ENCODE data around the gene STAT4. TPM values are rescaled to one million over a fixed set of nuclear protein-coding genes. Genes with fewer than 3 reads are reported as not detected.

The STAT4 gene
- total RNA-seq, 2 experiments from 2014 or later, result 52.4 to 52.6 TPM

- ChIA-PET CTCF (interaction anchor here (1.1 to 2.9 kb wide), 4 partner anchors 8 to 138 kb away, joined by 3 to 7 read pairs (median 4); no protein-coding TSS in a partner anchor), POLR2A (interaction anchor here (1.3 kb wide), 1 partner anchor 19 kb away, joined by 4 read pairs; no protein-coding TSS in a partner anchor)
- intact Hi-C loops (cut with micrococcal nuclease), result no loop called here
- no peak for DNase-seq
- no peak overlapping the region for H3K4me3 Mint-ChIP-seq
- H3K27ac Mint-ChIP-seq, result no peak overlapping the region
- H3K4me1 Mint-ChIP-seq (ENCODE audit: low read depth), result peaks cover 24% of the 10 kb centered on the region
- no peaks in the 10 kb centered on the region for H3K9me3 Mint-ChIP-seq
- H3K36me3 Mint-ChIP-seq, result peaks cover 78% of the 10 kb centered on the region
- no peaks in the 10 kb centered on the region for H3K27me3 Mint-ChIP-seq
Measured at GRCh38 chr2:190988910-190989309, 161.9 kb downstream of the STAT4 start.

GRCh38 chr2:190987938-190988337 is 162.9 kb downstream of the STAT4 start:
- intact Hi-C loops (cut with micrococcal nuclease), result no loop called here
- H3K4me3 Mint-ChIP-seq, result no peak overlapping the region
- no peaks in the 10 kb centered on the region for H3K9me3 Mint-ChIP-seq
- H3K4me1 Mint-ChIP-seq (ENCODE audit: low read depth), result peaks cover 23% of the 10 kb centered on the region
- peak overlapping the region; percentile 45 for H3K27ac Mint-ChIP-seq
- ChIA-PET POLR2A (no interaction called here), CTCF (interaction anchor here (0.7 to 2.9 kb wide), 4 partner anchors 9 to 110 kb away, joined by 3 to 7 read pairs (median 4); no protein-coding TSS in a partner anchor)
- peaks cover 75% of the 10 kb centered on the region for H3K36me3 Mint-ChIP-seq
- H3K27me3 Mint-ChIP-seq, result no peaks in the 10 kb centered on the region
- no peak for DNase-seq

GRCh38 chr2:190987116-190987515 is 163.7 kb downstream of the STAT4 start:
- Mint-ChIP-seq H3K36me3 (peaks cover 79% of the 10 kb centered on the region), H3K9me3 (no peaks in the 10 kb centered on the region), H3K27ac (no peak overlapping the region), H3K4me1 (ENCODE audit: low read depth) (peaks cover 30% of the 10 kb centered on the region), H3K27me3 (no peaks in the 10 kb centered on the region), H3K4me3 (no peak overlapping the region)
- intact Hi-C loops (cut with micrococcal nuclease), result no loop called here
- no peak for DNase-seq
- ChIA-PET CTCF (interaction anchor here (2.9 kb wide), 1 partner anchor 10 kb away, joined by 7 read pairs; no protein-coding TSS in a partner anchor), POLR2A (no interaction called here)

- Mint-ChIP-seq H3K4me1 (ENCODE audit: low read depth) (peaks cover 30% of the 10 kb centered on the region), H3K27ac (peak overlapping the region; percentile 9), H3K27me3 (no peaks in the 10 kb centered on the region), H3K36me3 (peaks cover 84% of the 10 kb centered on the region), H3K9me3 (no peaks in the 10 kb centered on the region), H3K4me3 (no peak overlapping the region)
- ChIA-PET POLR2A (no interaction called here), CTCF (interaction anchor here (2.9 kb wide), 1 partner anchor 11 kb away, joined by 7 read pairs; no protein-coding TSS in a partner anchor)
- intact Hi-C loops (cut with micrococcal nuclease), result no loop called here
- no peak for DNase-seq
Measured at GRCh38 chr2:190986221-190986953, 164.4 kb downstream of the STAT4 start.

GRCh38 chr2:190984595-190984994 is 166.2 kb downstream of the STAT4 start:
- Mint-ChIP-seq H3K27ac (peak overlapping the region; percentile 52), H3K36me3 (peaks cover 87% of the 10 kb centered on the region), H3K27me3 (no peaks in the 10 kb centered on the region), H3K4me3 (no peak overlapping the region), H3K4me1 (ENCODE audit: low read depth) (peaks cover 44% of the 10 kb centered on the region), H3K9me3 (no peaks in the 10 kb centered on the region)
- peak; percentile 43 for DNase-seq
- POLR2A ChIA-PET, result interaction anchor here (0.5 kb wide), 1 partner anchor 39 kb away, joined by 6 read pairs; no protein-coding TSS in a partner anchor
- intact Hi-C loops (cut with micrococcal nuclease), result no loop called here
- CTCF ChIA-PET, result no interaction called here

GRCh38 chr2:190982262-190983034 is 168.3 kb downstream of the STAT4 start:
- Mint-ChIP-seq H3K27ac (peak overlapping the region; percentile 82), H3K9me3 (no peaks in the 10 kb centered on the region), H3K4me1 (ENCODE audit: low read depth) (peaks cover 64% of the 10 kb centered on the region), H3K36me3 (peaks cover 92% of the 10 kb centered on the region), H3K4me3 (no peak overlapping the region), H3K27me3 (no peaks in the 10 kb centered on the region)
- POLR2A ChIA-PET, result interaction anchor here (1.0 kb wide), 1 partner anchor 30 kb away, joined by 3 read pairs; no protein-coding TSS in a partner anchor
- intact Hi-C loops (cut with micrococcal nuclease), result loop anchor here (2.0 kb wide), 1 partner anchor 20 kb away; no protein-coding TSS in a partner anchor
- CTCF ChIA-PET, result interaction anchor here (0.9 kb wide), 1 partner anchor 14 kb away, joined by 3 read pairs; no protein-coding TSS in a partner anchor
- DNase-seq, result no peak

- intact Hi-C loops (cut with micrococcal nuclease), result loop anchor here (2.0 kb wide), 1 partner anchor 21 kb away; no protein-coding TSS in a partner anchor
- Mint-ChIP-seq H3K36me3 (peaks cover 90% of the 10 kb centered on the region), H3K27me3 (no peaks in the 10 kb centered on the region), H3K27ac (peak overlapping the region; percentile 13), H3K4me1 (ENCODE audit: low read depth) (peaks cover 67% of the 10 kb centered on the region), H3K4me3 (no peak overlapping the region), H3K9me3 (no peaks in the 10 kb centered on the region)
- no peak for DNase-seq
- ChIA-PET CTCF (no interaction called here), POLR2A (interaction anchor here (1.0 kb wide), 1 partner anchor 31 kb away, joined by 3 read pairs; no protein-coding TSS in a partner anchor)
Measured at GRCh38 chr2:190981733-190982132, 169.1 kb downstream of the STAT4 start.

- H3K27ac Mint-ChIP-seq, result peak overlapping the region; percentile 13
- DNase-seq, result no peak
- H3K36me3 Mint-ChIP-seq, result peaks cover 92% of the 10 kb centered on the region
- intact Hi-C loops (cut with micrococcal nuclease), result no loop called here
- H3K4me1 Mint-ChIP-seq (ENCODE audit: low read depth), result peaks cover 71% of the 10 kb centered on the region
- POLR2A ChIA-PET, result no interaction called here
- H3K4me3 Mint-ChIP-seq, result no peak overlapping the region
- H3K9me3 Mint-ChIP-seq, result no peaks in the 10 kb centered on the region
- no peaks in the 10 kb centered on the region for H3K27me3 Mint-ChIP-seq
- CTCF ChIA-PET, result no interaction called here
Measured at GRCh38 chr2:190981333-190981732, 169.5 kb downstream of the STAT4 start.

- peaks cover 91% of the 10 kb centered on the region for H3K36me3 Mint-ChIP-seq
- ChIA-PET CTCF (no interaction called here), POLR2A (no interaction called here)
- no peak overlapping the region for H3K4me3 Mint-ChIP-seq
- intact Hi-C loops (cut with micrococcal nuclease), result no loop called here
- no peaks in the 10 kb centered on the region for H3K9me3 Mint-ChIP-seq
- H3K27me3 Mint-ChIP-seq, result no peaks in the 10 kb centered on the region
- no peak for DNase-seq
- peak overlapping the region; percentile 54 for H3K27ac Mint-ChIP-seq
- H3K4me1 Mint-ChIP-seq (ENCODE audit: low read depth), result peaks cover 68% of the 10 kb centered on the region
Measured at GRCh38 chr2:190980630-190981209, 170.1 kb downstream of the STAT4 start.

GRCh38 chr2:190979906-190980629 is 170.7 kb downstream of the STAT4 start:
- Mint-ChIP-seq H3K36me3 (peaks cover 92% of the 10 kb centered on the region), H3K9me3 (no peaks in the 10 kb centered on the region), H3K4me3 (no peak overlapping the region), H3K4me1 (ENCODE audit: low read depth) (peaks cover 61% of the 10 kb centered on the region), H3K27me3 (no peaks in the 10 kb centered on the region), H3K27ac (peak overlapping the region; percentile 54)
- intact Hi-C loops (cut with micrococcal nuclease), result loop anchor here (5.0 kb wide), 1 partner anchor 32 kb away; the partner anchor contains the start of gene STAT1
- ChIA-PET POLR2A (interaction anchor here (0.7 kb wide), 2 partner anchors 34 to 101 kb away, joined by 3 read pairs; partner anchors contain the start of gene STAT1), CTCF (interaction anchor here (0.6 kb wide), 1 partner anchor 44 kb away, joined by 3 read pairs; no protein-coding TSS in a partner anchor)
- no peak for DNase-seq
